SK-N-SH (cell line): ENCODE results near the gene EHD2. TPM values are rescaled to one million over a fixed set of nuclear protein-coding genes. Genes with fewer than 3 reads are reported as not detected.

Experiments used
- CTCF ChIA-PET: fragments of 300-600, 350-600 bp; formaldehyde crosslinking; extraction: SDS; loops from one replicate; lab custom pipeline; 2021; lab: Yijun Ruan, JAX
- POLR2A ChIA-PET: fragments of 350-600 bp; sonication (Branson Sonifier 250); formaldehyde crosslinking; extraction: SDS; loops from one replicate; lab custom pipeline; 2020; ENCODE audit warnings: antibody characterized with exemption, inconsistent platforms; lab: Yijun Ruan, JAX
- DNase-seq: peaks from one replicate; pipeline ENCODE4 v3.0.0; 2012
- H2AFZ ChIP-seq: fragments of 200-600 bp; sonication (generic); 2 replicates; pipeline ENCODE4 v1.8.1; 2016; ENCODE audit warnings: antibody characterized with exemption, mild to moderate bottlenecking, low read depth
- H3F3A ChIP-seq: fragments of 200-600 bp; sonication (generic); replicated peaks from 2 replicates; pipeline ENCODE3; 2016; ENCODE audit warnings: antibody characterized with exemption, mild to moderate bottlenecking; ENCODE audit not compliant: insufficient read depth
- H3K27ac ChIP-seq, 2 experiments: fragments of 200-500 bp in 1 of 2; fragments of 200-600 bp in 1 of 2; sonication (Bioruptor generic) in 1 of 2; sonication (generic), shearing (Covaris generic) in 1 of 2; 2 replicates each; pipeline versions ENCODE4 v1.5.1 to v1.6.1; 2014 to 2016; ENCODE audit warnings: low read depth in 2 of 2, inconsistent platforms in 1 of 2, low read length in 1 of 2, mild to moderate bottlenecking in 1 of 2, mixed read lengths in 1 of 2
- H3K27me3 ChIP-seq: fragments of 200-600 bp; sonication (generic), shearing (Covaris generic); 2 replicates; pipeline ENCODE4 v1.6.1; 2016; ENCODE audit warnings: mixed run types; ENCODE audit not compliant: insufficient read depth
- H3K36me3 ChIP-seq, 2 experiments: fragments of 200-500 bp in 1 of 2; fragments of 200-600 bp in 1 of 2; sonication (Bioruptor generic) in 1 of 2; sonication (generic) in 1 of 2; replicated peaks in 1 of 2; 2 replicates each; pipeline versions ENCODE3 to v1.5.1; 2014 to 2016; ENCODE audit warnings: low read length in 1 of 2, mild to moderate bottlenecking in 1 of 2; ENCODE audit not compliant: insufficient read depth in 2 of 2, control insufficient read depth in 1 of 2
- H3K4me1 ChIP-seq, 2 experiments: fragments of 200-500 bp in 1 of 2; fragments of 200-600 bp in 1 of 2; sonication (Bioruptor generic) in 1 of 2; sonication (generic), shearing (Covaris generic) in 1 of 2; 2 replicates each; pipeline versions ENCODE4 v1.5.1 to v1.6.1; 2014 to 2016; ENCODE audit warnings: low read depth in 1 of 2, low read length in 1 of 2, mixed run types in 1 of 2; ENCODE audit not compliant: insufficient read depth in 2 of 2, control insufficient read depth in 1 of 2
- H3K4me2 ChIP-seq: fragments of 200-600 bp; sonication (generic), shearing (Covaris generic); 2 replicates; pipeline ENCODE4 v1.6.1; 2017; ENCODE audit warnings: mixed run types
- H3K4me3 ChIP-seq, 2 experiments: fragments of 200-500 bp in 1 of 2; fragments of 200-600 bp in 1 of 2; sonication (Bioruptor generic) in 1 of 2; sonication (generic), shearing (Covaris generic) in 1 of 2; 2 replicates each; pipeline versions ENCODE4 v1.5.1 to v1.8.1; 2014 to 2016; ENCODE audit warnings: low read depth in 2 of 2, inconsistent platforms in 1 of 2, low read length in 1 of 2, mild to moderate bottlenecking in 1 of 2, mixed read lengths in 1 of 2, moderate library complexity in 1 of 2
- H3K79me2 ChIP-seq: fragments of 200-600 bp; sonication (generic); 2 replicates; pipeline ENCODE4 v1.8.1; 2017; ENCODE audit warnings: mild to moderate bottlenecking; ENCODE audit not compliant: insufficient read depth
- H3K9ac ChIP-seq: fragments of 200-600 bp; sonication (generic); 2 replicates; pipeline ENCODE4 v1.6.1; 2017; ENCODE audit warnings: mixed run types
- H3K9me2 ChIP-seq: fragments of 200-600 bp; sonication (generic); 2 replicates; pipeline ENCODE4 v1.6.1; 2017; ENCODE audit warnings: mixed run types
- H3K9me3 ChIP-seq: fragments of 200-600 bp; sonication (generic); 2 replicates; pipeline ENCODE4 v1.6.1; 2017; ENCODE audit warnings: mixed run types, mild to moderate bottlenecking, moderate library complexity
- H4K20me1 ChIP-seq: fragments of 200-600 bp; sonication (generic); 2 replicates; pipeline ENCODE4 v1.6.1; 2017; ENCODE audit warnings: mild to moderate bottlenecking, mixed run types; ENCODE audit not compliant: insufficient read depth
- CHD2 ChIP-seq: fragments of 150-350 bp; IDR thresholded peaks from 2 replicates; pipeline ENCODE4 v1.6.1; 2018; ENCODE audit warnings: low read length; ENCODE audit not compliant: partially characterized antibody
- ELF1 ChIP-seq: IDR thresholded peaks from 2 replicates; pipeline ENCODE4 v1.4.0; 2012
- FOSL2 ChIP-seq: IDR thresholded peaks from 2 replicates; pipeline ENCODE4 v1.4.0; 2012; ENCODE audit warnings: low read depth, mild to moderate bottlenecking, moderate library complexity, borderline replicate concordance
- GABPA ChIP-seq: IDR thresholded peaks from 2 replicates; pipeline ENCODE4 v1.4.0; 2012; ENCODE audit warnings: low read depth, mild to moderate bottlenecking
- GATA2 ChIP-seq: sonication (generic); formaldehyde crosslinking; IDR thresholded peaks from 2 replicates; pipeline ENCODE4 v1.5.0; 2020; ENCODE audit warnings: mild to moderate bottlenecking, missing genetic modification reagents
- JUND ChIP-seq: IDR thresholded peaks from 2 replicates; pipeline ENCODE4 v1.4.0; 2012
- MAX ChIP-seq: IDR thresholded peaks from 2 replicates; pipeline ENCODE4 v1.4.0; 2012; ENCODE audit warnings: low read depth
- NRF1 ChIP-seq: IDR thresholded peaks from 2 replicates; pipeline ENCODE4 v1.6.1; 2012; ENCODE audit warnings: low read depth, mild to moderate bottlenecking, low read length
- PBX3 ChIP-seq: IDR thresholded peaks from 2 replicates; pipeline ENCODE4; 2012
- POLR2AphosphoS5 ChIP-seq: IDR thresholded peaks from 2 replicates; pipeline ENCODE4 v1.6.1; 2012; ENCODE audit warnings: low read depth, low read length
- RAD21 ChIP-seq: IDR thresholded peaks from 2 replicates; pipeline ENCODE4 v1.6.1; 2012; ENCODE audit warnings: mild to moderate bottlenecking, low read length
- RCOR1 ChIP-seq: fragments of 150-350 bp; IDR thresholded peaks from 2 replicates; pipeline ENCODE4 v1.6.1; 2017; ENCODE audit warnings: antibody characterized with exemption, low read length
- RFX5 ChIP-seq: IDR thresholded peaks from 2 replicates; pipeline ENCODE4 v1.6.1; 2012; ENCODE audit warnings: mild to moderate bottlenecking, improper control_type of control experiment, low read length
- SMC3 ChIP-seq: IDR thresholded peaks from 2 replicates; pipeline ENCODE4 v1.6.1; 2012; ENCODE audit warnings: low read depth, low read length, improper control_type of control experiment
- TAF1 ChIP-seq: IDR thresholded peaks from 2 replicates; pipeline ENCODE4 v1.6.1; 2012; ENCODE audit warnings: low read depth, mild to moderate bottlenecking, low read length, moderate library complexity, borderline replicate concordance
- TCF12 ChIP-seq: IDR thresholded peaks from 2 replicates; pipeline ENCODE4 v1.4.0; 2012
- TEAD4 ChIP-seq: IDR thresholded peaks from 2 replicates; pipeline ENCODE4 v1.4.0; 2012; ENCODE audit warnings: mild to moderate bottlenecking, borderline replicate concordance; ENCODE audit not compliant: insufficient read depth
- WGBS: methylation state at CpG from one replicate; pipeline ENCODE4 v1.1.6; 2017; ENCODE audit warnings: low lambda C conversion rate; 5-methylcytosine and 5-hydroxymethylcytosine counted together
- polyA plus RNA-seq, 3 experiments: library from polyadenylated mRNA; depleted of rRNA; stranded (reverse); fragments of >200 nt; gene quantifications; 2 replicates each; pipeline ENCODE4 v1.2.3, GENCODE V29; 2012
- TF ChIP-seq, protein P1 (sequence below): IDR thresholded peaks from 2 replicates; pipeline ENCODE4 v1.4.0; 2012; ENCODE audit warnings: low read depth, borderline replicate concordance
- TF ChIP-seq, protein P2 (sequence below): fragments of 200-600 bp; sonication (generic); IDR thresholded peaks from 2 replicates; pipeline ENCODE4 v1.6.1; 2017; ENCODE audit warnings: antibody characterized with exemption, mild to moderate bottlenecking, moderate library complexity

EHD2 gene
- polyA plus RNA-seq, 1 of the 3 experiments (the other 2 are of a cell fraction) = 55.5 TPM

DNA sequence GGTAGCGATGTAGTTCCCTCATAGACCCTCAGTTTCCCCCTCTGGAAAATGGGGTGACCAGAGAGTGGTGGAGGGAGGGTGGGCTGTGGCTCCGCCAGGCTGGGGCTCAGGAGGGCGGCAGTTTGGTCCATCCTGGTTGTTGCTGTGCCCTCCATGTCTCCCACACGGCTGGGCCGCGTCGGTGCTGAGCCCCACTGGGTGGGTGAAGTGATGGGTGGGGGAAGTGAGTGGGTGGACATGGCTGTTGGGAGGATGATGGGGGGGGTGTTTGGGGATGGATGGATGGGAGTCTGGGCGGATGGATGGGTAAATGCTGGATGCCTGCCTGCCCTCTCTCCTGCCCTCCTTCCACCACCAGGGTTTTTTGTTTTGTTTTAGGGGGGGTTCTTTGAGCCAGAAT lies 16.6 kb upstream of the EHD2 start:
- Histone ChIP-seq H3K9me3 (no peaks in the 10 kb centered on the region), H3K4me3 (no peak overlapping the region), H3K9me2 (no peaks in the 10 kb centered on the region), H3K4me2 (no peak overlapping the region), H3K36me3 (peaks cover 8 to 21% of the 10 kb centered on the region in 2 experiments), H3F3A (no peaks in the 10 kb centered on the region), H3K9ac (no peak overlapping the region), H3K4me1 (no peaks in the 10 kb centered on the region; a peak in 1 of 4 replicates), H4K20me1 (0 out of 2 replicates have a peak, but pooled peaks cover 9% of the 10 kb centered on the region), H3K27me3 (no peaks in the 10 kb centered on the region), H3K27ac (no peak overlapping the region), H3K79me2 (peaks cover 3% of the 10 kb centered on the region; the same call in 1 of the 2 replicates), H2AFZ (no peak overlapping the region)
- DNase-seq = peak; percentile 33
- WGBS = 100% methylated on average over 1 of the region's 8 CpGs
- no peak for TF ChIP-seq TCF12
- TF ChIP-seq, protein P1, sequence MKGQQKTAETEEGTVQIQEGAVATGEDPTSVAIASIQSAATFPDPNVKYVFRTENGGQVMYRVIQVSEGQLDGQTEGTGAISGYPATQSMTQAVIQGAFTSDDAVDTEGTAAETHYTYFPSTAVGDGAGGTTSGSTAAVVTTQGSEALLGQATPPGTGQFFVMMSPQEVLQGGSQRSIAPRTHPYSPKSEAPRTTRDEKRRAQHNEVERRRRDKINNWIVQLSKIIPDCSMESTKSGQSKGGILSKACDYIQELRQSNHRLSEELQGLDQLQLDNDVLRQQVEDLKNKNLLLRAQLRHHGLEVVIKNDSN = no peak
- TF ChIP-seq TEAD4 = no peak
- ChIA-PET CTCF (interaction anchor here (0.6 to 5.8 kb wide), 5 partner anchors 13 to 260 kb away, joined by 3 to 95 read pairs (median 15); partner anchors contain the start of gene EHD2), POLR2A (no interaction called here)

- H3K4me3 ChIP-seq = no peak overlapping the region
- peak overlapping the region in 1 of 2 experiments; percentile 39; a peak in 2 of 4 replicates for H3K27ac ChIP-seq
- H3F3A ChIP-seq = peaks cover 2% of the 10 kb centered on the region
- no peak overlapping the region for H3K4me2 ChIP-seq
- H2AFZ ChIP-seq = no peak overlapping the region
- whole genome bisulfite sequencing = 47% methylated on average over 21 of the region's 21 CpGs
- no peaks in the 10 kb centered on the region for H3K79me2 ChIP-seq
- ChIA-PET POLR2A (no interaction called here), CTCF (interaction anchor here (0.6 to 23.1 kb wide), 51 partner anchors 9 to 422 kb away, joined by 3 to 475 read pairs (median 4); partner anchors contain the start of genes EHD2, KPTN, NAPA and NOP53)
- H4K20me1 ChIP-seq = 0 out of 2 replicates have a peak, but pooled peaks cover 6% of the 10 kb centered on the region
- H3K9ac ChIP-seq = no peak overlapping the region
- H3K4me1 ChIP-seq = no peaks in the 10 kb centered on the region; a peak in 1 of 4 replicates
- H3K36me3 ChIP-seq = peaks cover 16 to 17% of the 10 kb centered on the region in 2 experiments
- DNase-seq = peak; percentile 92
- H3K27me3 ChIP-seq = no peaks in the 10 kb centered on the region
- H3K9me3 ChIP-seq = no peaks in the 10 kb centered on the region
- no peaks in the 10 kb centered on the region for H3K9me2 ChIP-seq
- TF ChIP-seq, protein P1 = no peak
- TF ChIP-seq RCOR1 (peak; percentile 38; the same call in 1 of the 2 replicates), GABPA (no peak), MAX (no peak), JUND (no peak), POLR2AphosphoS5 (no peak), GATA2 (CRISPR knock-in tag) (no peak), PBX3 (no peak), CHD2 (no peak), SMC3 (peak; percentile 95), NRF1 (no peak), RFX5 (no peak), FOSL2 (no peak), RAD21 (peak; percentile 98), ELF1 (no peak), TAF1 (peak; percentile 38; the same call in 1 of the 2 replicates), TCF12 (no peak)
- TF ChIP-seq, protein P2, sequence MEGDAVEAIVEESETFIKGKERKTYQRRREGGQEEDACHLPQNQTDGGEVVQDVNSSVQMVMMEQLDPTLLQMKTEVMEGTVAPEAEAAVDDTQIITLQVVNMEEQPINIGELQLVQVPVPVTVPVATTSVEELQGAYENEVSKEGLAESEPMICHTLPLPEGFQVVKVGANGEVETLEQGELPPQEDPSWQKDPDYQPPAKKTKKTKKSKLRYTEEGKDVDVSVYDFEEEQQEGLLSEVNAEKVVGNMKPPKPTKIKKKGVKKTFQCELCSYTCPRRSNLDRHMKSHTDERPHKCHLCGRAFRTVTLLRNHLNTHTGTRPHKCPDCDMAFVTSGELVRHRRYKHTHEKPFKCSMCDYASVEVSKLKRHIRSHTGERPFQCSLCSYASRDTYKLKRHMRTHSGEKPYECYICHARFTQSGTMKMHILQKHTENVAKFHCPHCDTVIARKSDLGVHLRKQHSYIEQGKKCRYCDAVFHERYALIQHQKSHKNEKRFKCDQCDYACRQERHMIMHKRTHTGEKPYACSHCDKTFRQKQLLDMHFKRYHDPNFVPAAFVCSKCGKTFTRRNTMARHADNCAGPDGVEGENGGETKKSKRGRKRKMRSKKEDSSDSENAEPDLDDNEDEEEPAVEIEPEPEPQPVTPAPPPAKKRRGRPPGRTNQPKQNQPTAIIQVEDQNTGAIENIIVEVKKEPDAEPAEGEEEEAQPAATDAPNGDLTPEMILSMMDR = peak; percentile 93
Observed at GRCh38 chr19:47697863-47698609, 15.2 kb upstream of the EHD2 start.
